ENCODE measurements around the gene OR2C3. TPM values are rescaled to one million over a fixed set of nuclear protein-coding genes. Genes with fewer than 3 reads are reported as not detected.

OR2C3 gene
- under 0.01 TPM in 1 of 2 replicates, not detected in the other for total RNA-seq

GRCh38 chr1:247536340-247536739 is at the start of gene OR2C3:
OR2C3 (minus strand) TSS chr1:247536440; CDS start chr1:247532511, 3,929 bp downstream.

GRCh38 chr1:247548769-247549182 is 12.5 kb upstream of the OR2C3 start, which contains the start of gene GCSAML:
GCSAML (plus strand) TSS chr1:247549134; CDS start chr1:247549192, 58 bp downstream.

Other genes starting within 250 kb of the OR2C3 start
- gene ZNF496, start 204.6 kb downstream of the OR2C3 start, total RNA-seq = 18.4 and 21.8 TPM in 2 replicates
- gene NLRP3, start 120.3 kb downstream of the OR2C3 start, total RNA-seq = under 0.01 and 0.13 TPM in 2 replicates
- gene OR2B11, start 78.3 kb downstream of the OR2C3 start, total RNA-seq = not detected in 2 replicates
- gene GCSAML, start 12.7 kb upstream of the OR2C3 start, total RNA-seq = not detected in 2 replicates
- not detected in 2 replicates for gene OR2G2, start 51.9 kb upstream of the OR2C3 start, total RNA-seq
- not detected in 2 replicates for gene OR2G3, start 69.1 kb upstream of the OR2C3 start, total RNA-seq
- gene OR13G1, start 143.3 kb upstream of the OR2C3 start, total RNA-seq = not detected in 2 replicates
- not detected in 2 replicates for gene OR6F1, start 180.2 kb upstream of the OR2C3 start, total RNA-seq
- gene OR14K1, start 202.2 kb upstream of the OR2C3 start, total RNA-seq = not detected in 2 replicates
- not detected in 2 replicates for gene OR14A2, start 211.7 kb upstream of the OR2C3 start, total RNA-seq
- not detected in 2 replicates for gene OR1C1, start 224.1 kb upstream of the OR2C3 start, total RNA-seq

Data from articular chondrocyte of knee joint (primary cell).